HEK293 (cell line): ENCODE data around the gene WNT2.

Experiments used
- CTCF ChIA-PET: fragments of 350-600 bp; formaldehyde crosslinking; extraction: SDS; loops from one replicate; lab custom pipeline; 2021; ENCODE audit warnings: antibody characterized with exemption; lab: Yijun Ruan, JAX
- POLR2A ChIA-PET: fragments of 300-600 bp; formaldehyde crosslinking; extraction: SDS; loops from one replicate; lab custom pipeline; 2020; ENCODE audit warnings: antibody characterized with exemption, inconsistent platforms; lab: Yijun Ruan, JAX
- H3K27ac ChIP-seq: fragments of 200-500 bp; sonication (Bioruptor generic); 2 replicates; pipeline ENCODE4 v1.5.1; 2014; ENCODE audit warnings: low read depth, low read length, control low read depth, inconsistent platforms; ENCODE audit errors: extremely low read depth
- H3K36me3 ChIP-seq, 2 experiments: fragments of 200-500 bp in 1 of 2; sonication (Bioruptor generic) in 1 of 2; 1 replicate in 1 of 2; 2 replicates in 1 of 2; pipeline ENCODE4 v1.5.1; 2014 to 2017; ENCODE audit warnings: inconsistent platforms in 2 of 2, low read length in 2 of 2; ENCODE audit not compliant: control insufficient read depth in 2 of 2, insufficient read depth in 1 of 2
- H3K4me1 ChIP-seq: fragments of 200-500 bp; sonication (Bioruptor generic); 2 replicates; pipeline ENCODE4 v1.5.1; 2014; ENCODE audit warnings: mild to moderate bottlenecking, low read length, inconsistent platforms; ENCODE audit not compliant: control insufficient read depth, insufficient read depth
- H3K4me3 ChIP-seq: 2 replicates; pipeline ENCODE4 v1.5.1; 2011; ENCODE audit warnings: low read depth, mild to moderate bottlenecking, control low read depth, low read length, moderate library complexity
- H3K9me3 ChIP-seq: fragments of 200-500 bp; sonication (Bioruptor generic); 2 replicates; pipeline ENCODE4 v1.5.1; 2014; ENCODE audit warnings: low read depth, low read length, inconsistent platforms; ENCODE audit not compliant: control insufficient read depth, insufficient read depth
- SCRT1 ChIP-seq: fragments of 450-650 bp; formaldehyde crosslinking; IDR thresholded peaks from 2 replicates; pipeline ENCODE4 v1.5.1; 2016; ENCODE audit warnings: missing biosample characterization, missing genetic modification characterization, borderline replicate concordance
- SCRT2 ChIP-seq: fragments of 450-650 bp; formaldehyde crosslinking; IDR thresholded peaks from 2 replicates; pipeline ENCODE4 v1.5.1; 2016; ENCODE audit warnings: missing biosample characterization, missing genetic modification characterization
- SETDB1 ChIP-seq: IDR thresholded peaks from one replicate; pipeline ENCODE4 v1.6.1; 2017; ENCODE audit warnings: mild to moderate bottlenecking, low read length, moderate library complexity, mixed read lengths; ENCODE audit not compliant: insufficient read length
- ZFP3 ChIP-seq: fragments of 450-650 bp; formaldehyde crosslinking; IDR thresholded peaks from 2 replicates; pipeline ENCODE4 v1.5.1; 2016; ENCODE audit warnings: low read depth, missing biosample characterization, missing genetic modification characterization
- ZNF132 ChIP-seq: fragments of 450-650 bp; formaldehyde crosslinking; IDR thresholded peaks from 2 replicates; pipeline ENCODE4 v1.5.1; 2017; ENCODE audit warnings: missing biosample characterization, missing genetic modification characterization, borderline replicate concordance
- ZNF133 ChIP-seq: fragments of 450-650 bp; formaldehyde crosslinking; IDR thresholded peaks from 2 replicates; pipeline ENCODE4 v1.5.1; 2016; ENCODE audit warnings: missing biosample characterization, missing genetic modification characterization
- ZNF366 ChIP-seq: fragments of 450-650 bp; formaldehyde crosslinking; conservative IDR thresholded peaks from 2 replicates; pipeline ENCODE4 v1.5.1; 2016; ENCODE audit warnings: missing biosample characterization, missing genetic modification characterization
- ZNF37A ChIP-seq: fragments of 450-650 bp; IDR thresholded peaks from 2 replicates; pipeline ENCODE4 v1.5.1; 2018; ENCODE audit warnings: missing biosample characterization, missing genetic modification characterization
- ZNF433 ChIP-seq: fragments of 450-650 bp; formaldehyde crosslinking; IDR thresholded peaks from 2 replicates; pipeline ENCODE4 v1.5.1; 2016; ENCODE audit warnings: missing biosample characterization, missing genetic modification characterization, low read depth
- ZNF549 ChIP-seq: fragments of 450-650 bp; IDR thresholded peaks from 2 replicates; pipeline ENCODE4 v1.5.1; 2018; ENCODE audit warnings: missing biosample characterization, missing genetic modification characterization, mild to moderate bottlenecking, inconsistent platforms, moderate library complexity
- ZNF596 ChIP-seq: fragments of 450-650 bp; IDR thresholded peaks from 2 replicates; pipeline ENCODE4 v1.5.0; 2018; ENCODE audit warnings: missing biosample characterization, mild to moderate bottlenecking, missing genetic modification characterization, moderate library complexity
- ZNF701 ChIP-seq: fragments of 450-650 bp; formaldehyde crosslinking; IDR thresholded peaks from 2 replicates; pipeline ENCODE4 v1.5.1; 2016; ENCODE audit warnings: missing biosample characterization, missing genetic modification characterization
- ZNF707 ChIP-seq: fragments of 450-650 bp; formaldehyde crosslinking; IDR thresholded peaks from 2 replicates; pipeline ENCODE4 v1.5.1; 2016; ENCODE audit warnings: missing biosample characterization, missing genetic modification characterization
- ZNF837 ChIP-seq: fragments of 450-650 bp; formaldehyde crosslinking; IDR thresholded peaks from 2 replicates; pipeline ENCODE4 v1.5.1; 2016; ENCODE audit warnings: missing biosample characterization, missing genetic modification characterization
- ZXDB ChIP-seq: fragments of 450-650 bp; formaldehyde crosslinking; IDR thresholded peaks from 2 replicates; pipeline ENCODE4 v1.5.1; 2016; ENCODE audit warnings: missing biosample characterization, missing genetic modification characterization
- TF ChIP-seq, protein P1 (sequence below): fragments of 450-650 bp; formaldehyde crosslinking; IDR thresholded peaks from 2 replicates; pipeline ENCODE4 v1.5.1; 2016; ENCODE audit warnings: missing biosample characterization, missing genetic modification characterization
- TF ChIP-seq, protein P2 (sequence below): fragments of 450-650 bp; formaldehyde crosslinking; IDR thresholded peaks from 2 replicates; pipeline ENCODE4 v1.5.1; 2017; ENCODE audit warnings: missing biosample characterization, missing genetic modification characterization
- TF ChIP-seq, protein P3 (sequence below): fragments of 450-650 bp; formaldehyde crosslinking; IDR thresholded peaks from 2 replicates; pipeline ENCODE4 v1.5.1; 2016; ENCODE audit warnings: missing biosample characterization, missing genetic modification characterization, low read depth
- TF ChIP-seq, protein P4 (sequence below): fragments of 450-650 bp; formaldehyde crosslinking; IDR thresholded peaks from 2 replicates; pipeline ENCODE4 v1.5.1; 2016; ENCODE audit warnings: missing biosample characterization, missing genetic modification characterization
- TF ChIP-seq, protein P5 (sequence below): fragments of 450-650 bp; formaldehyde crosslinking; IDR thresholded peaks from 2 replicates; pipeline ENCODE4 v1.5.1; 2016; ENCODE audit warnings: missing biosample characterization, missing genetic modification characterization

Gene WNT2

DNA sequence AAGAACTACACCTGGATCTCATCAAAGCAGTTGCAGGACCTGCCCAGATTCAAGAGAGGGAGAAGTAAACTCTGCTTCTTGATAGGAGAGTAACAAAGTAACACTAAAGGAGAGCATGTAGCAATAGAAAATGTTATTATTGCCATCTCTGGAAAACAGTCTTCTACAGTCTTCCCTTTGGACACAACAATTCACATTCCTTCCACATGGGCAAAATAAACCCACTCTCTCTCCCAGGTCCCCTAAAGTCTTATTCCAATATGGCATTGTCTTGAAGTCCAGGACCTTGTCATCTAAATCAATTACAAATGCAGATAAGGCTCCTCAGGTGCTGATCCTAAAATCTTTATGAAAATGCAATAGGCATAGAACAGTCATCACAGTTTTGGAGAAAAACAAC, 10.3 kb upstream of the WNT2 start (continued):
- TF ChIP-seq, protein P1, sequence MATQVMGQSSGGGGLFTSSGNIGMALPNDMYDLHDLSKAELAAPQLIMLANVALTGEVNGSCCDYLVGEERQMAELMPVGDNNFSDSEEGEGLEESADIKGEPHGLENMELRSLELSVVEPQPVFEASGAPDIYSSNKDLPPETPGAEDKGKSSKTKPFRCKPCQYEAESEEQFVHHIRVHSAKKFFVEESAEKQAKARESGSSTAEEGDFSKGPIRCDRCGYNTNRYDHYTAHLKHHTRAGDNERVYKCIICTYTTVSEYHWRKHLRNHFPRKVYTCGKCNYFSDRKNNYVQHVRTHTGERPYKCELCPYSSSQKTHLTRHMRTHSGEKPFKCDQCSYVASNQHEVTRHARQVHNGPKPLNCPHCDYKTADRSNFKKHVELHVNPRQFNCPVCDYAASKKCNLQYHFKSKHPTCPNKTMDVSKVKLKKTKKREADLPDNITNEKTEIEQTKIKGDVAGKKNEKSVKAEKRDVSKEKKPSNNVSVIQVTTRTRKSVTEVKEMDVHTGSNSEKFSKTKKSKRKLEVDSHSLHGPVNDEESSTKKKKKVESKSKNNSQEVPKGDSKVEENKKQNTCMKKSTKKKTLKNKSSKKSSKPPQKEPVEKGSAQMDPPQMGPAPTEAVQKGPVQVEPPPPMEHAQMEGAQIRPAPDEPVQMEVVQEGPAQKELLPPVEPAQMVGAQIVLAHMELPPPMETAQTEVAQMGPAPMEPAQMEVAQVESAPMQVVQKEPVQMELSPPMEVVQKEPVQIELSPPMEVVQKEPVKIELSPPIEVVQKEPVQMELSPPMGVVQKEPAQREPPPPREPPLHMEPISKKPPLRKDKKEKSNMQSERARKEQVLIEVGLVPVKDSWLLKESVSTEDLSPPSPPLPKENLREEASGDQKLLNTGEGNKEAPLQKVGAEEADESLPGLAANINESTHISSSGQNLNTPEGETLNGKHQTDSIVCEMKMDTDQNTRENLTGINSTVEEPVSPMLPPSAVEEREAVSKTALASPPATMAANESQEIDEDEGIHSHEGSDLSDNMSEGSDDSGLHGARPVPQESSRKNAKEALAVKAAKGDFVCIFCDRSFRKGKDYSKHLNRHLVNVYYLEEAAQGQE (tag by site-specific recombination), result no peak
- TF ChIP-seq ZNF37A (tag by site-specific recombination), result no peak
- TF ChIP-seq SETDB1, result no peak
- TF ChIP-seq ZFP3 (tag by site-specific recombination), result no peak
- no peak for TF ChIP-seq ZNF549 (tag by site-specific recombination)

DNA sequence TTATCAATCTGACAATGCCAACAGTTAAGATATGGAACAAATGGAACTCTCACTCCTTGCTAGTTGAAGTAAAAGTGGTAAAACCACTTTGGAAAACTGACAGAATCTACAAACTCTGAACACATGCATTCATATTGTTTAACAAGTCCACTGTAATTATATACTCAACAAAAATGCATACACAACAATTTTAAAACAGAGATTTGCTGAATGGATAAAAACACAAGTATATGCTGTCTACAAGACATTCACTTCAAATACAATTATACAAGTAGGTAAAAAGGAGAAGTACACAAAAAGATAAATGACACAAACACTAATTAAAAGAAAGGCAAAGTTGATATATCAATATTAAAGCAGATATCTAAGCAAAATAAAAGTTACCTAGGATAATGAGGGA, 9.2 kb upstream of the WNT2 start:
- CTCF ChIA-PET, result no interaction called here
- TF ChIP-seq, protein P2, sequence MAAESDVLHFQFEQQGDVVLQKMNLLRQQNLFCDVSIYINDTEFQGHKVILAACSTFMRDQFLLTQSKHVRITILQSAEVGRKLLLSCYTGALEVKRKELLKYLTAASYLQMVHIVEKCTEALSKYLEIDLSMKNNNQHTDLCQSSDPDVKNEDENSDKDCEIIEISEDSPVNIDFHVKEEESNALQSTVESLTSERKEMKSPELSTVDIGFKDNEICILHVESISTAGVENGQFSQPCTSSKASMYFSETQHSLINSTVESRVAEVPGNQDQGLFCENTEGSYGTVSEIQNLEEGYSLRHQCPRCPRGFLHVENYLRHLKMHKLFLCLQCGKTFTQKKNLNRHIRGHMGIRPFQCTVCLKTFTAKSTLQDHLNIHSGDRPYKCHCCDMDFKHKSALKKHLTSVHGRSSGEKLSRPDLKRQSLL, result no peak
- TF ChIP-seq ZNF837 (tag by site-specific recombination) (no peak), SCRT2 (no peak), ZNF366 (tag by site-specific recombination) (no peak), ZXDB (tag by site-specific recombination) (no peak), ZNF133 (tag by site-specific recombination) (no peak)
- TF ChIP-seq, protein P3, sequence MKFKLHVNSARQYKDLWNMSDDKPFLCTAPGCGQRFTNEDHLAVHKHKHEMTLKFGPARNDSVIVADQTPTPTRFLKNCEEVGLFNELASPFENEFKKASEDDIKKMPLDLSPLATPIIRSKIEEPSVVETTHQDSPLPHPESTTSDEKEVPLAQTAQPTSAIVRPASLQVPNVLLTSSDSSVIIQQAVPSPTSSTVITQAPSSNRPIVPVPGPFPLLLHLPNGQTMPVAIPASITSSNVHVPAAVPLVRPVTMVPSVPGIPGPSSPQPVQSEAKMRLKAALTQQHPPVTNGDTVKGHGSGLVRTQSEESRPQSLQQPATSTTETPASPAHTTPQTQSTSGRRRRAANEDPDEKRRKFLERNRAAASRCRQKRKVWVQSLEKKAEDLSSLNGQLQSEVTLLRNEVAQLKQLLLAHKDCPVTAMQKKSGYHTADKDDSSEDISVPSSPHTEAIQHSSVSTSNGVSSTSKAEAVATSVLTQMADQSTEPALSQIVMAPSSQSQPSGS, result no peak
- TF ChIP-seq, all 188 proteins: peak for 0
- no peaks in the 10 kb centered on the region for H3K36me3 ChIP-seq
- H3K4me3 ChIP-seq, result no peak overlapping the region
- POLR2A ChIA-PET, result no interaction called here
- H3K4me1 ChIP-seq, result no peaks in the 10 kb centered on the region
- H3K9me3 ChIP-seq, result no peaks in the 10 kb centered on the region
- H3K27ac ChIP-seq, result no peak overlapping the region

DNA sequence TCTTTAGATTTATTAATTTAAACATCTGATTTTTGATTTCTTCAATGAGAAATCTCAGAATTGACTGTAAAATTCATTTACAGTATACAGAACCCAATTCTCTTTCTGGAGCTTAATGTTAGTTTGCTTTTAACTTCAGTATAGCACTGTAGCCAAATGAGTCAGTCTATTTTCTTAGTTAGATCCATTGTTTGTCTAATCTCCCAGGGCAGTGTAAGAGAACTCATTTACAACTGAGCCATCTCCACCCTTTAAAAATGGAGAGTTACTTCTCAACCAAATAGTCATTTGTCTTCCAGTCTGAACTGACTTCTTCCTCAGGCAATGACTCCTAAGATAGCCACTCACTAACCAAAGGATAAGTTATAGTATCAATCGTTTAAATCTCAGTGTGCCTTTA, 3.0 kb upstream of the WNT2 start:
- Histone ChIP-seq H3K4me3 (no peak overlapping the region), H3K4me1 (no peaks in the 10 kb centered on the region), H3K9me3 (no peaks in the 10 kb centered on the region)
- TF ChIP-seq ZNF433 (tag by site-specific recombination) (no peak), ZNF701 (tag by site-specific recombination) (no peak), ZNF132 (tag by site-specific recombination) (no peak), ZNF707 (tag by site-specific recombination) (no peak), ZNF596 (no peak), SCRT1 (no peak), SCRT2 (no peak)
- TF ChIP-seq, protein P4, sequence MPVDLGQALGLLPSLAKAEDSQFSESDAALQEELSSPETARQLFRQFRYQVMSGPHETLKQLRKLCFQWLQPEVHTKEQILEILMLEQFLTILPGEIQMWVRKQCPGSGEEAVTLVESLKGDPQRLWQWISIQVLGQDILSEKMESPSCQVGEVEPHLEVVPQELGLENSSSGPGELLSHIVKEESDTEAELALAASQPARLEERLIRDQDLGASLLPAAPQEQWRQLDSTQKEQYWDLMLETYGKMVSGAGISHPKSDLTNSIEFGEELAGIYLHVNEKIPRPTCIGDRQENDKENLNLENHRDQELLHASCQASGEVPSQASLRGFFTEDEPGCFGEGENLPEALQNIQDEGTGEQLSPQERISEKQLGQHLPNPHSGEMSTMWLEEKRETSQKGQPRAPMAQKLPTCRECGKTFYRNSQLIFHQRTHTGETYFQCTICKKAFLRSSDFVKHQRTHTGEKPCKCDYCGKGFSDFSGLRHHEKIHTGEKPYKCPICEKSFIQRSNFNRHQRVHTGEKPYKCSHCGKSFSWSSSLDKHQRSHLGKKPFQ (tag by site-specific recombination), result no peak
- TF ChIP-seq, protein P5, sequence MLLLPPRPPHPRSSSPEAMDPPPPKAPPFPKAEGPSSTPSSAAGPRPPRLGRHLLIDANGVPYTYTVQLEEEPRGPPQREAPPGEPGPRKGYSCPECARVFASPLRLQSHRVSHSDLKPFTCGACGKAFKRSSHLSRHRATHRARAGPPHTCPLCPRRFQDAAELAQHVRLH (tag by site-specific recombination), result no peak
- TF ChIP-seq, all 188 proteins: peak for 0
- H3K27ac ChIP-seq, result no peak overlapping the region
- ChIA-PET CTCF (interaction anchor here (0.7 to 1.1 kb wide), 2 partner anchors 13 to 38 kb away, joined by 3 read pairs; no protein-coding TSS in a partner anchor), POLR2A (no interaction called here)
- H3K36me3 ChIP-seq, result no peaks in the 10 kb centered on the region
